ENCODE measurements around the gene SMIM20.
"Not testable (repeated sequence)": the region's sequence is repeated elsewhere in the genome, so short reads cannot be mapped to it uniquely, and the experiment has no call there.

Gene SMIM20

GRCh38 chr4:25913851-25914669, at the start of gene SMIM20:
TSS of gene SMIM20 (plus strand) at chr4:25914220. CDS start at chr4:25914314, 94 bp downstream.
- peak; percentile 95 for DNase-seq (ENCODE audit: low read depth)
- H3K4me3 ChIP-seq (ENCODE audit: low read depth, low read length), result peak within 1 kb of the TSS; percentile 86
- TF ChIP-seq, protein P1, sequence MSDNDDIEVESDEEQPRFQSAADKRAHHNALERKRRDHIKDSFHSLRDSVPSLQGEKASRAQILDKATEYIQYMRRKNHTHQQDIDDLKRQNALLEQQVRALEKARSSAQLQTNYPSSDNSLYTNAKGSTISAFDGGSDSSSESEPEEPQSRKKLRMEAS (IDR thresholded peaks at IDR 0.05; ENCODE audit: low read depth, low read length), result peak; percentile 91
- peak; percentile 82 for TF ChIP-seq MYC (IDR thresholded peaks at IDR 0.05; ENCODE audit: low read depth, low read length)
- TF ChIP-seq POLR2A (IDR thresholded peaks at IDR 0.05; ENCODE audit: extremely low read depth, insufficient read length), result peak; percentile 59
- no peak for TF ChIP-seq CTCF (IDR thresholded peaks at IDR 0.05; ENCODE audit: low read depth, low read length)

DNA sequence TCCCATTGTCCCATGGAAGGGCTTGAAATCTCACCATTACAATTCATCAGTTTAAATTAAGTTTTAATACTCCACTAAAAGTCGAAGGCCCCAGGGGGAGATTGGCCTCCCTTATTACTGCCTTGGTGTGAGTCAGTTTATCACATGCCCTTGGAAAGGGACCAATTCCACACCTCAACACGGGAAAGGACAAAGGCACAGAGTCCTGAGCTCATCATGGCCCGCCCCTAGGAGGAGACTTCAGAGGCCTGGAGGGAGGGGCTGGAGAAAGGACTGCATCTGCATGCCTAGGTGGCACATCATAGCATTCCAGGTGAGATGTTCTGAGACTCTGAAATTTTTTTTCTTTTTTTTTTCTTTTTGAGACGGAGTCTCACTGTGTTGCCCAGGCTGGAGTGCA, 48.4 kb upstream of the SMIM20 start:
- TF ChIP-seq, protein P1 (IDR thresholded peaks at IDR 0.05; ENCODE audit: low read depth, low read length), result no peak
- TF ChIP-seq POLR2A (IDR thresholded peaks at IDR 0.05; ENCODE audit: extremely low read depth, insufficient read length), result no peak
- no peak for TF ChIP-seq MYC (IDR thresholded peaks at IDR 0.05; ENCODE audit: low read depth, low read length)
- TF ChIP-seq CTCF (IDR thresholded peaks at IDR 0.05; ENCODE audit: low read depth, low read length), result no peak
- no peak overlapping the region for H3K4me3 ChIP-seq (ENCODE audit: low read depth, low read length)
- DNase-seq (ENCODE audit: low read depth), result no peak

DNA sequence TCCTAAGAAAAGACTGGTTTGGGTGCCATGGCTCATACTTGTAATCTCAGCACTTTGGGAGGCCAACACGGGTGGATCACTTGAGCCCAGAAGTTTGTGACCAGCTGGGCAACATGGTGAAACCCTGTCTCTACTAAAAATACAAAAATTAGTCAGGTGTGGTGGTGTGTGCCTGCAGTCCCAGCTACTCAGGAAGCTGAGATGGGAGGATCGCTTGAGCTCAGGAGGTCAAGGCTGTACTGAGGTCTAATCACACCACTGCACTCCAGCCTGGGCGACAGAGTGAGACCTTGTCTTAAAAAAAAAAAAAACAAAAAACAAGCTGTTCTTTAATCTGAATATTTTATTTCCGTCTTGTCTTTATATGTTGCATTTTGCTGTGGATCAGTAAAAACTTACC, 47.6 kb upstream of the SMIM20 start:
- not testable (repeated sequence) for H3K4me3 ChIP-seq (ENCODE audit: low read depth, low read length); DNase-seq (ENCODE audit: low read depth)

GRCh38 chr4:25867781-25868294, 46.2 kb upstream of the SMIM20 start:
- H3K4me3 ChIP-seq (ENCODE audit: low read depth, low read length), result no peak overlapping the region
- no peak for DNase-seq (ENCODE audit: low read depth)
- TF ChIP-seq, protein P1 (IDR thresholded peaks at IDR 0.05; ENCODE audit: low read depth, low read length), result no peak
- TF ChIP-seq CTCF (IDR thresholded peaks at IDR 0.05; ENCODE audit: low read depth, low read length) (no peak), POLR2A (IDR thresholded peaks at IDR 0.05; ENCODE audit: extremely low read depth, insufficient read length) (no peak), MYC (IDR thresholded peaks at IDR 0.05; ENCODE audit: low read depth, low read length) (no peak)

GRCh38 chr4:25870081-25870480, 43.9 kb upstream of the SMIM20 start:
- TF ChIP-seq MYC (IDR thresholded peaks at IDR 0.05; ENCODE audit: low read depth, low read length), result no peak
- no peak for TF ChIP-seq POLR2A (IDR thresholded peaks at IDR 0.05; ENCODE audit: extremely low read depth, insufficient read length)
- TF ChIP-seq, protein P1 (IDR thresholded peaks at IDR 0.05; ENCODE audit: low read depth, low read length), result no peak
- TF ChIP-seq CTCF (IDR thresholded peaks at IDR 0.05; ENCODE audit: low read depth, low read length), result no peak
- H3K4me3 ChIP-seq (ENCODE audit: low read depth, low read length), result no peak overlapping the region

GRCh38 chr4:25872851-25873631, 41.0 kb upstream of the SMIM20 start:
- H3K4me3 ChIP-seq (ENCODE audit: low read depth, low read length), result no peak overlapping the region
- DNase-seq (ENCODE audit: low read depth), result no peak
- TF ChIP-seq CTCF (IDR thresholded peaks at IDR 0.05; ENCODE audit: low read depth, low read length) (no peak), POLR2A (IDR thresholded peaks at IDR 0.05; ENCODE audit: extremely low read depth, insufficient read length) (no peak), MYC (IDR thresholded peaks at IDR 0.05; ENCODE audit: low read depth, low read length) (no peak)
- TF ChIP-seq, protein P1 (IDR thresholded peaks at IDR 0.05; ENCODE audit: low read depth, low read length), result no peak

More at GRCh38 chr4:25870081-25870480, 43.9 kb upstream of the SMIM20 start:
- DNase-seq (ENCODE audit: low read depth), result no peak
